H1 (cell line): ENCODE data around the gene ANO2.

Experiments
- EGR1 ChIP-seq: IDR thresholded peaks from 2 replicates; pipeline ENCODE4 v1.6.1; 2011; ENCODE audit warnings: low read depth, low read length, borderline replicate concordance
- EP300 ChIP-seq, 2 experiments: IDR thresholded peaks; 1 replicate in 1 of 2; 2 replicates in 1 of 2; pipeline ENCODE4 v1.6.1; 2011 to 2012; ENCODE audit warnings: low read depth in 2 of 2, low read length in 2 of 2, mild to moderate bottlenecking in 2 of 2, borderline replicate concordance in 1 of 2, inconsistent platforms in 1 of 2, moderate library complexity in 1 of 2
- HDAC2 ChIP-seq, 2 experiments: fragments of 300-600 bp in 1 of 2; sonication (generic) in 1 of 2; IDR thresholded peaks; 2 replicates each; pipeline ENCODE4 v1.6.1; 2011 to 2012; ENCODE audit warnings: low read depth in 2 of 2, low read length in 2 of 2, mild to moderate bottlenecking in 2 of 2, moderate library complexity in 2 of 2, borderline replicate concordance in 1 of 2, inconsistent platforms in 1 of 2
- KDM5A ChIP-seq: fragments of 200-600 bp; IDR thresholded peaks from 2 replicates; pipeline ENCODE4 v1.7.1; 2012; ENCODE audit warnings: mild to moderate bottlenecking, low read length, inconsistent platforms, mixed read lengths
- TCF12 ChIP-seq: IDR thresholded peaks from 2 replicates; pipeline ENCODE4 v1.6.1; 2011; ENCODE audit warnings: low read depth, mild to moderate bottlenecking, low read length
- TEAD4 ChIP-seq: IDR thresholded peaks from 2 replicates; pipeline ENCODE4 v1.6.1; 2012; ENCODE audit warnings: low read depth, low read length, inconsistent platforms, mixed read lengths
- TF ChIP-seq, protein P1 (sequence below), 3 experiments: IDR thresholded peaks; 1 replicate in 2 of 3; 2 replicates in 1 of 3; pipeline versions ENCODE4 v1.5.1 to v1.6.1; 2011; ENCODE audit warnings: low read length in 3 of 3, mild to moderate bottlenecking in 3 of 3, inconsistent platforms in 2 of 3, low read depth in 1 of 3, moderate library complexity in 1 of 3; ENCODE audit not compliant: insufficient read depth in 1 of 3; ENCODE audit errors: control extremely low read depth in 1 of 3

DNA sequence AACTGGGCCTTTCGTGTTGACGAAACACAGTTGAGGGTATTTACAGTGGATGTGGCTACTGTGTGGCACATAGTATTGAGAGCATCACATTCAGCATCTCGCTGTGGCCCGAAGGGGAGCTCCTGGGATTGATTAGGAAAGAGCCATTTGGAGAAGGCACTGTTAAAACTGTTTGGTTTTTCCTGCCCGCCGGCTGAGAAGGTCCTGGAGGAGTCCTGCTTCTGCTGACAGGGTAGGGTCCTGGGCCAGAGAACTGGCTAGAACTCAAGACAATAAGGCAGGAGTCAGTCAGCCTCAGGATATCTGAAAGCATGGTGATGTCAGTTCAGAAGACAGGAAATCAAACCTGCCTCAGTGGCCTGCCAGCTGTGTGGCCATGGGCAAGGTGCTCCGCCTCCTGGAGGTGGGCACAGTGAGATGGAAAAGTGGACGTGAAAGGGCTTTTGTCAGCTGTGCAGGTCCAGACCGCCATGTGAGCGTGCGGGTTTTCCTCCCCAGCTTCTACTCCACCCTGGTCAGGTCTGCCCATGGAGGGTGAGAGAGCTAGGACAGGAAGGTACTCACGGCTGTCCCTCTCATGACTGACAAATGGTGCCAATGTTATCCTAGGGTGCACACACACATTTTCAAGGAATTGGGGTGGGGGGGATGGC lies 420.8 kb downstream of the ANO2 start:
- TF ChIP-seq, protein P1, sequence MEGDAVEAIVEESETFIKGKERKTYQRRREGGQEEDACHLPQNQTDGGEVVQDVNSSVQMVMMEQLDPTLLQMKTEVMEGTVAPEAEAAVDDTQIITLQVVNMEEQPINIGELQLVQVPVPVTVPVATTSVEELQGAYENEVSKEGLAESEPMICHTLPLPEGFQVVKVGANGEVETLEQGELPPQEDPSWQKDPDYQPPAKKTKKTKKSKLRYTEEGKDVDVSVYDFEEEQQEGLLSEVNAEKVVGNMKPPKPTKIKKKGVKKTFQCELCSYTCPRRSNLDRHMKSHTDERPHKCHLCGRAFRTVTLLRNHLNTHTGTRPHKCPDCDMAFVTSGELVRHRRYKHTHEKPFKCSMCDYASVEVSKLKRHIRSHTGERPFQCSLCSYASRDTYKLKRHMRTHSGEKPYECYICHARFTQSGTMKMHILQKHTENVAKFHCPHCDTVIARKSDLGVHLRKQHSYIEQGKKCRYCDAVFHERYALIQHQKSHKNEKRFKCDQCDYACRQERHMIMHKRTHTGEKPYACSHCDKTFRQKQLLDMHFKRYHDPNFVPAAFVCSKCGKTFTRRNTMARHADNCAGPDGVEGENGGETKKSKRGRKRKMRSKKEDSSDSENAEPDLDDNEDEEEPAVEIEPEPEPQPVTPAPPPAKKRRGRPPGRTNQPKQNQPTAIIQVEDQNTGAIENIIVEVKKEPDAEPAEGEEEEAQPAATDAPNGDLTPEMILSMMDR (IDR thresholded peaks at IDR 0.05; ENCODE audit: control extremely low read depth in 1 of 3, insufficient read depth in 1 of 3, low read depth in 1 of 3, low read length in 3 of 3), result no peak
- no peak for TF ChIP-seq TEAD4
- no peak for TF ChIP-seq EP300 (IDR thresholded peaks at IDR 0.05; ENCODE audit: borderline replicate concordance in 1 of 2, low read depth in 2 of 2, low read length in 2 of 2)
- no peak for TF ChIP-seq TCF12
- TF ChIP-seq HDAC2 (IDR thresholded peaks at IDR 0.05; ENCODE audit: borderline replicate concordance in 1 of 2, low read depth in 2 of 2, low read length in 2 of 2), result no peak
- no peak for TF ChIP-seq KDM5A
- no peak for TF ChIP-seq EGR1
